DOHH2 (cell line): ENCODE data around the gene DSE.

Experiments used
- H3F3A ChIP-seq: fragments of 200-600 bp; sonication (generic), shearing (Covaris generic); 2 replicates; pipeline ENCODE4 v1.6.0; 2016; ENCODE audit warnings: antibody characterized with exemption, mild to moderate bottlenecking; ENCODE audit not compliant: control insufficient read depth, insufficient read depth
- H3K27ac ChIP-seq: fragments of 200-600 bp; sonication (generic); 2 replicates; pipeline ENCODE4 v1.5.1; 2014; ENCODE audit warnings: low read depth, mild to moderate bottlenecking, low read length, moderate library complexity
- H3K27me3 ChIP-seq: fragments of 200-600 bp; sonication (generic); 2 replicates; pipeline ENCODE4 v1.6.1; 2014; ENCODE audit warnings: mild to moderate bottlenecking, low read length, mixed read lengths; ENCODE audit not compliant: control insufficient read depth
- H3K36me3 ChIP-seq: fragments of 200-600 bp; sonication (generic); 2 replicates; pipeline ENCODE4 v1.6.1; 2014; ENCODE audit warnings: mild to moderate bottlenecking, low read length, moderate library complexity, mixed read lengths; ENCODE audit not compliant: control insufficient read depth
- H3K4me1 ChIP-seq: fragments of 200-600 bp; sonication (generic); 2 replicates; pipeline ENCODE4 v1.6.1; 2014; ENCODE audit warnings: mild to moderate bottlenecking, low read length, mixed read lengths; ENCODE audit not compliant: control insufficient read depth
- H3K4me2 ChIP-seq: fragments of 200-600 bp; sonication (generic); 2 replicates; pipeline ENCODE4 v1.6.0; 2014; ENCODE audit warnings: mild to moderate bottlenecking, low read length, moderate library complexity
- H3K4me3 ChIP-seq: fragments of 200-600 bp; sonication (generic); 2 replicates; pipeline ENCODE4 v1.5.1; 2014; ENCODE audit warnings: mild to moderate bottlenecking, low read length, mixed read lengths
- H3K79me2 ChIP-seq: fragments of 200-600 bp; sonication (generic); 2 replicates; pipeline ENCODE4 v1.6.1; 2014; ENCODE audit warnings: mild to moderate bottlenecking, low read length, mixed read lengths; ENCODE audit not compliant: control insufficient read depth
- H3K9me2 ChIP-seq: fragments of 200-600 bp; sonication (generic); replicated peaks from 2 replicates; pipeline ENCODE4 v1.6.1; 2014; ENCODE audit warnings: mild to moderate bottlenecking, low read length, mixed read lengths; ENCODE audit not compliant: control insufficient read depth
- H3K9me3 ChIP-seq: fragments of 200-600 bp; sonication (generic); 2 replicates; pipeline ENCODE4 v1.6.1; 2014; ENCODE audit warnings: antibody characterized with exemption, low read length, mixed read lengths; ENCODE audit not compliant: control insufficient read depth, insufficient read depth
- H4K20me1 ChIP-seq: fragments of 200-600 bp; sonication (generic); 2 replicates; pipeline ENCODE4 v1.6.0; 2014; ENCODE audit warnings: low read depth, mild to moderate bottlenecking, antibody characterized with exemption, low read length, moderate library complexity; ENCODE audit not compliant: control insufficient read depth, insufficient read depth
- EZH2phosphoT487 ChIP-seq: fragments of 200-600 bp; sonication (generic); IDR thresholded peaks from 2 replicates; pipeline ENCODE4 v1.6.1; 2017; ENCODE audit warnings: borderline replicate concordance, mild to moderate bottlenecking, antibody characterized with exemption, low read length, moderate library complexity, mixed read lengths
- TF ChIP-seq, protein P1 (sequence below): fragments of 200-600 bp; sonication (generic); IDR thresholded peaks from one replicate; pipeline ENCODE4 v1.5.1; 2014; ENCODE audit warnings: antibody characterized with exemption, mild to moderate bottlenecking, low read depth, low read length; ENCODE audit not compliant: poor library complexity, severe bottlenecking

The DSE gene

DNA sequence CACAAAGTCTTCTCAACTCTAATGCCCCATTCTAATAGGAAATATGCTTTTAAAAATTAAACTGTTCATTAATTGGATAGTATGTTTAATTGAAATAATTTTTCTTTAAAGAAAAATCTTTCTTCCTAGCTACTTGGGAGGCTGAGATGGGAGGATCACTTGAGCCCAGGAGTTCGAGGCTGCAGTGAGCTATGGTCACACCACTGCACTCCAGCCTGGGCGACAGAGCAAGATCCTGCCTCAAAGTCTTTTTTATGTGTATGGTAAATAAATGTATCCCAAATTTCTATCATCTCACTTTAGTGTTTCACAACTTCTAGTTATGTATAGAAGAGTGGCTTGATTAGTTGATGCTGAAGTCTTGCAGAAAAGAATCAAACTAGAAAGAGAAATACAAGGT is 4.5 kb downstream of the DSE start:
- TF ChIP-seq, protein P1, sequence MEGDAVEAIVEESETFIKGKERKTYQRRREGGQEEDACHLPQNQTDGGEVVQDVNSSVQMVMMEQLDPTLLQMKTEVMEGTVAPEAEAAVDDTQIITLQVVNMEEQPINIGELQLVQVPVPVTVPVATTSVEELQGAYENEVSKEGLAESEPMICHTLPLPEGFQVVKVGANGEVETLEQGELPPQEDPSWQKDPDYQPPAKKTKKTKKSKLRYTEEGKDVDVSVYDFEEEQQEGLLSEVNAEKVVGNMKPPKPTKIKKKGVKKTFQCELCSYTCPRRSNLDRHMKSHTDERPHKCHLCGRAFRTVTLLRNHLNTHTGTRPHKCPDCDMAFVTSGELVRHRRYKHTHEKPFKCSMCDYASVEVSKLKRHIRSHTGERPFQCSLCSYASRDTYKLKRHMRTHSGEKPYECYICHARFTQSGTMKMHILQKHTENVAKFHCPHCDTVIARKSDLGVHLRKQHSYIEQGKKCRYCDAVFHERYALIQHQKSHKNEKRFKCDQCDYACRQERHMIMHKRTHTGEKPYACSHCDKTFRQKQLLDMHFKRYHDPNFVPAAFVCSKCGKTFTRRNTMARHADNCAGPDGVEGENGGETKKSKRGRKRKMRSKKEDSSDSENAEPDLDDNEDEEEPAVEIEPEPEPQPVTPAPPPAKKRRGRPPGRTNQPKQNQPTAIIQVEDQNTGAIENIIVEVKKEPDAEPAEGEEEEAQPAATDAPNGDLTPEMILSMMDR, result no peak
- no peak for TF ChIP-seq EZH2phosphoT487
- H3K27me3 ChIP-seq, result peaks cover 71% of the 10 kb centered on the region
- no peaks in the 10 kb centered on the region for H3K79me2 ChIP-seq
- no peaks in the 10 kb centered on the region for H3K9me3 ChIP-seq
- H3K27ac ChIP-seq, result no peak overlapping the region
- no peak overlapping the region for H3K4me2 ChIP-seq
- H4K20me1 ChIP-seq, result peaks cover 14% of the 10 kb centered on the region
- no peak overlapping the region for H3K4me3 ChIP-seq
- H3K4me1 ChIP-seq, result peaks cover 15% of the 10 kb centered on the region
- no peaks in the 10 kb centered on the region for H3K9me2 ChIP-seq
- H3F3A ChIP-seq, result peaks cover 2% of the 10 kb centered on the region
- no peaks in the 10 kb centered on the region for H3K36me3 ChIP-seq

- Histone ChIP-seq H3K27ac (no peak overlapping the region), H3K79me2 (no peaks in the 10 kb centered on the region)
Observed at GRCh38 chr6:116376149-116376548, 5.4 kb downstream of the DSE start.

GRCh38 chr6:116379764-116380163 is 9.0 kb downstream of the DSE start:
- Histone ChIP-seq H3K9me3 (no peaks in the 10 kb centered on the region), H3K4me3 (no peak overlapping the region), H3K27me3 (peaks cover 57% of the 10 kb centered on the region), H4K20me1 (0 out of 2 replicates have a peak, but pooled peaks cover 5% of the 10 kb centered on the region), H3F3A (no peaks in the 10 kb centered on the region), H3K4me1 (no peaks in the 10 kb centered on the region), H3K4me2 (no peak overlapping the region), H3K79me2 (no peaks in the 10 kb centered on the region), H3K27ac (no peak overlapping the region), H3K9me2 (no peaks in the 10 kb centered on the region), H3K36me3 (no peaks in the 10 kb centered on the region)
- TF ChIP-seq EZH2phosphoT487, result no peak
- TF ChIP-seq, protein P1, result no peak

More at GRCh38 chr6:116376149-116376548, 5.4 kb downstream of the DSE start:
- no peak overlapping the region for H3K4me2 ChIP-seq
- H3K4me3 ChIP-seq, result no peak overlapping the region
- no peaks in the 10 kb centered on the region for H3K9me3 ChIP-seq
- H3K9me2 ChIP-seq, result no peaks in the 10 kb centered on the region
- H3K27me3 ChIP-seq, result peaks cover 64% of the 10 kb centered on the region
- peaks cover 12% of the 10 kb centered on the region; the same call in 1 of the 2 replicates for H4K20me1 ChIP-seq
- H3F3A ChIP-seq, result no peaks in the 10 kb centered on the region
- peaks cover 6% of the 10 kb centered on the region for H3K4me1 ChIP-seq
- TF ChIP-seq, protein P1, result no peak
- no peak for TF ChIP-seq EZH2phosphoT487
- H3K36me3 ChIP-seq, result no peaks in the 10 kb centered on the region

DNA sequence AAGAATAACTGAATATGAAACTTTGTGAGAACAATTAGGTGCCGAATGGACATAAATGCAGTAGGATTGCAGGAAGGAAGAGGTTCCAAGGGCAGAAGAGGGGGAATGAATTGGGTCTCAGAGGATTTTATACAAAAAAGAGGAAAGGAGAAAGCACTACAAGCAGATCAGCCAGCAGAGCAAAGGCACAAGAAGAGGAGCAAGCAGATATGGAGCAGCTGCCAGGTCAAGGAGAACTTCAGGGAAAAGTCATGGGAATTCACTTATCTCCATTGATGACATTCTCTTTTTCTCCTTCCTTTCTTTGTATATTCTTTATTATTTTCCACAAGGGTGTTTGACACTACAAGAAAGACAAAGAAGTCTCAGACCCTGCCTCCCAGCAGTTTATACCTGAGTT is 9.6 kb downstream of the DSE start:
- Histone ChIP-seq H3K4me2 (no peak overlapping the region), H3K79me2 (no peaks in the 10 kb centered on the region), H3K9me3 (no peaks in the 10 kb centered on the region), H3K4me1 (no peaks in the 10 kb centered on the region), H3K27ac (no peak overlapping the region), H3K4me3 (no peak overlapping the region), H3K9me2 (no peaks in the 10 kb centered on the region), H3F3A (no peaks in the 10 kb centered on the region), H3K36me3 (no peaks in the 10 kb centered on the region), H3K27me3 (peaks cover 59% of the 10 kb centered on the region), H4K20me1 (0 out of 2 replicates have a peak, but pooled peaks cover 5% of the 10 kb centered on the region)
- no peak for TF ChIP-seq EZH2phosphoT487
- TF ChIP-seq, protein P1, result no peak
